ENCODE data around the gene SMKR1.
"Not testable (repeated sequence)": the region's sequence is repeated elsewhere in the genome, so short reads cannot be mapped to it uniquely, and the experiment has no call there.

DNA sequence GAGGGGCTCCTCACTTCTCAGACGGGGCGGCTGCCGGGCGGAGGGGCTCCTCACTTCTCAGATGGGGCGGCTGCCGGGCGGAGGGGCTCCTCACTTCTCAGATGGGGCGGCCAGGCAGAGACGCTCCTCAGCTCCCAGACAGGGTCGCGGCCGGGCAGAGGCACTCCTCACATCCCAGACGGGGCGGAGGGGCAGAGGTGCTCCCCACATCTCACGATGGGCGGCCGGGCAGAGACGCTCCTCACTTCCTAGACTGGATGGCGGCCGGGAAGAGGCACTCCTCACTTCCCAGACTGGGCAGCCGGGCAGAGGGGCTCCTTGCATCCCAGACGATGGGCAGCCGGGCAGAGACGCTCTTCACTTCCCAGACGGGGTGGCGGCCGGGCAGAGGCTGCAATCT is 25.9 kb upstream of the SMKR1 start:
- TF ChIP-seq, protein P1, sequence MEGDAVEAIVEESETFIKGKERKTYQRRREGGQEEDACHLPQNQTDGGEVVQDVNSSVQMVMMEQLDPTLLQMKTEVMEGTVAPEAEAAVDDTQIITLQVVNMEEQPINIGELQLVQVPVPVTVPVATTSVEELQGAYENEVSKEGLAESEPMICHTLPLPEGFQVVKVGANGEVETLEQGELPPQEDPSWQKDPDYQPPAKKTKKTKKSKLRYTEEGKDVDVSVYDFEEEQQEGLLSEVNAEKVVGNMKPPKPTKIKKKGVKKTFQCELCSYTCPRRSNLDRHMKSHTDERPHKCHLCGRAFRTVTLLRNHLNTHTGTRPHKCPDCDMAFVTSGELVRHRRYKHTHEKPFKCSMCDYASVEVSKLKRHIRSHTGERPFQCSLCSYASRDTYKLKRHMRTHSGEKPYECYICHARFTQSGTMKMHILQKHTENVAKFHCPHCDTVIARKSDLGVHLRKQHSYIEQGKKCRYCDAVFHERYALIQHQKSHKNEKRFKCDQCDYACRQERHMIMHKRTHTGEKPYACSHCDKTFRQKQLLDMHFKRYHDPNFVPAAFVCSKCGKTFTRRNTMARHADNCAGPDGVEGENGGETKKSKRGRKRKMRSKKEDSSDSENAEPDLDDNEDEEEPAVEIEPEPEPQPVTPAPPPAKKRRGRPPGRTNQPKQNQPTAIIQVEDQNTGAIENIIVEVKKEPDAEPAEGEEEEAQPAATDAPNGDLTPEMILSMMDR (conservative IDR thresholded peaks at IDR 0.05; ENCODE audit: low read length) = not testable (repeated sequence)
- not testable (repeated sequence) for TF ChIP-seq EZH2phosphoT487 (IDR thresholded peaks at IDR 0.05; ENCODE audit: borderline replicate concordance)

All from Loucy (cell line).